Measurements from ENCODE around the gene SLC6A20.

DNA sequence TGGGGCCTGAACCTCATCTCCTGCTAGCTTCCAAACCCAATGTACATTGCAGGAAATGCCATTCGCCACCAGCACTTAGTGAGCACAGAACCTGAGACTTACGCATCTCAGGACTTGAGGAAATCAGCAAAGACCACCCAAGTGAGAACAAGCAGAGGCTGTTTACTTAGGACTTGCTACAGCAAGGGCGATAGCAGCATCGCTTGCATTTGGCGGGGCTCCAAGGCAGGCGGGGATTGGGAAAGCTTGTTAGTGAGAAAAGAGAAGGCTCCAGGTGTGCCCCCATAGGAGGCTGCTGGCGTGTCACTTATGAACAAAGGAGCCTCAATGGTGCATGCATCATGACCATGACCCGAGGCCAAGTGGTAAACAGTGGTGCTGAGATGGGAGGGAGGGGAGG lies 19.7 kb downstream of the SLC6A20 start:
- TF ChIP-seq CTCF (IDR thresholded peaks at IDR 0.05) (no peak), POLR2A (IDR thresholded peaks at IDR 0.05) (no peak), POLR2AphosphoS5 (IDR thresholded peaks at IDR 0.05; ENCODE audit: insufficient read depth in 1 of 2, low read depth in 1 of 2) (no peak)
